ENCODE results near the gene DRD4. TPM values are rescaled to one million over a fixed set of nuclear protein-coding genes. Genes with fewer than 3 reads are reported as not detected.

DRD4 gene
- polyA plus RNA-seq, 3 donors = 0.13 TPM; not detected in 2

DNA sequence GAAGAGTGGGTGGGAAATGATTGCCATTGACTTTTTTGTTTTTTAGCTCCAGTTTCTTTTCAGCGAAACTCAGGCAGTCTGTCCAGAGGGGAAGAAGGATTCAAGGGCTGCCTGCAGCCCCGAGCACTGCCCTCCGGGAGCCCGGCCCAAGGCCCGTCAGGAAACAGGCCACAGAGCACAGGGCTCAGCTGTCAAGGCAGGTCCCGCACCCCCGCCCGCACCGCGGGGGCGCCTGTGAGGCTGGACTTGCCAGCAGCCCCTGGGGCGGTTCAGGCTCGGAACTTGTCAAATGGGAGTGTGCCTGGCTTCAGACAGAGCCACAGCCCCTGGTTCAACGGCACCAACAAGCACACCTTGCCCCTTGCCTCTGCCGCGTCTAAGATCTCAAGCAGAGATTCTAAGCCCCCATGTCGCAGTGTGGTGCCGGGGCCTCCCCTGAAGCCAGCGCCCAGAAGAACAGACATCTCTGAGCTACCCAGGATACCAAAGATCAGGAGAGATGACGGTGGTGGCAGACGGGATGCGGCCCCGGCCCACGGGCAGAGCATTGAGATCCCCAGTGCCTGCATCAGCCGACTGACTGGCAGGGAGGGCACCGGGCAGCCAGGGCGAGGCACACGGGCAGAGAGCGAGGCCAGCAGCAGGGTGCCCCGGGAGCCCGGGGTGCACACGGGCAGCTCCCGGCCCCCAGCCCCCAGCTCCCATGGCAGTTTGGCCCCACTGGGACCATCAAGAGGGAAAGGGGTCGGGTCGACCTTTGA lies 29.9 kb upstream of the DRD4 start:
- H3K27ac Mint-ChIP-seq = peak overlapping the region in 2 of 7 donors; percentile 15 to 16
- no peaks in the 10 kb centered on the region for H3K79me2 ChIP-seq (ENCODE audit: insufficient read depth, low read length)
- WGBS (ENCODE audit: insufficient coverage) = 95% methylated on average over 35 of the region's 35 CpGs
- no peak overlapping the region for H3K4me3 ChIP-seq (replicated peaks in 1 of 3; ENCODE audit: low read depth in 2 of 3, low read length in 3 of 3)
- peaks cover 39% of the 10 kb centered on the region for H4K20me1 ChIP-seq (ENCODE audit: insufficient read depth, low read length)
- no peak overlapping the region for H3K4me3 Mint-ChIP-seq
- H3K4me1 Mint-ChIP-seq = peaks cover under 1% of the 10 kb centered on the region
- peaks cover 91 to 99% of the 10 kb centered on the region in 2 donors for H3K36me3 ChIP-seq (replicated peaks in 1 of 2; ENCODE audit: control insufficient read depth in 1 of 2, insufficient read depth in 2 of 2, low read length in 2 of 2)
- no peak overlapping the region for H3K27ac ChIP-seq (ENCODE audit: low read depth in 1 of 2, low read length in 2 of 2)
- no peak overlapping the region for H2AFZ ChIP-seq (ENCODE audit: insufficient read depth, low read depth, low read length, poor library complexity, severe bottlenecking)
- DNase-seq = no peak
- no peaks in the 10 kb centered on the region for H3K9me3 ChIP-seq (replicated peaks in 1 of 2; ENCODE audit: control insufficient read depth in 1 of 2, insufficient read depth in 1 of 2, low read length in 2 of 2)
- peaks cover 0 to 2% (median 0%) of the 10 kb centered on the region in 3 donors for H3K27me3 Mint-ChIP-seq (ENCODE audit: low read depth in 3 of 3)
- intact Hi-C loops (cut with micrococcal nuclease) = no loop called here
- TF ChIP-seq, protein P1, sequence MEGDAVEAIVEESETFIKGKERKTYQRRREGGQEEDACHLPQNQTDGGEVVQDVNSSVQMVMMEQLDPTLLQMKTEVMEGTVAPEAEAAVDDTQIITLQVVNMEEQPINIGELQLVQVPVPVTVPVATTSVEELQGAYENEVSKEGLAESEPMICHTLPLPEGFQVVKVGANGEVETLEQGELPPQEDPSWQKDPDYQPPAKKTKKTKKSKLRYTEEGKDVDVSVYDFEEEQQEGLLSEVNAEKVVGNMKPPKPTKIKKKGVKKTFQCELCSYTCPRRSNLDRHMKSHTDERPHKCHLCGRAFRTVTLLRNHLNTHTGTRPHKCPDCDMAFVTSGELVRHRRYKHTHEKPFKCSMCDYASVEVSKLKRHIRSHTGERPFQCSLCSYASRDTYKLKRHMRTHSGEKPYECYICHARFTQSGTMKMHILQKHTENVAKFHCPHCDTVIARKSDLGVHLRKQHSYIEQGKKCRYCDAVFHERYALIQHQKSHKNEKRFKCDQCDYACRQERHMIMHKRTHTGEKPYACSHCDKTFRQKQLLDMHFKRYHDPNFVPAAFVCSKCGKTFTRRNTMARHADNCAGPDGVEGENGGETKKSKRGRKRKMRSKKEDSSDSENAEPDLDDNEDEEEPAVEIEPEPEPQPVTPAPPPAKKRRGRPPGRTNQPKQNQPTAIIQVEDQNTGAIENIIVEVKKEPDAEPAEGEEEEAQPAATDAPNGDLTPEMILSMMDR (IDR thresholded peaks at IDR 0.05) = no peak
- no peaks in the 10 kb centered on the region for H3K9me3 Mint-ChIP-seq
- H3K9ac ChIP-seq (ENCODE audit: insufficient read depth, low read length, poor library complexity, severe bottlenecking) = no peak overlapping the region
- H3K4me1 ChIP-seq (ENCODE audit: control insufficient read depth in 1 of 2, insufficient read depth in 2 of 2, low read length in 2 of 2) = no peaks in the 10 kb centered on the region
- peaks cover 68 to 91% of the 10 kb centered on the region in 2 donors for H3K36me3 Mint-ChIP-seq
- H3K4me2 ChIP-seq (replicated peaks; ENCODE audit: extremely low read depth, low read length, poor library complexity, severe bottlenecking) = no peak overlapping the region
- no peaks in the 10 kb centered on the region for H3K27me3 ChIP-seq (ENCODE audit: control insufficient read depth in 2 of 2, insufficient read depth in 2 of 2, low read length in 2 of 2)

DNA sequence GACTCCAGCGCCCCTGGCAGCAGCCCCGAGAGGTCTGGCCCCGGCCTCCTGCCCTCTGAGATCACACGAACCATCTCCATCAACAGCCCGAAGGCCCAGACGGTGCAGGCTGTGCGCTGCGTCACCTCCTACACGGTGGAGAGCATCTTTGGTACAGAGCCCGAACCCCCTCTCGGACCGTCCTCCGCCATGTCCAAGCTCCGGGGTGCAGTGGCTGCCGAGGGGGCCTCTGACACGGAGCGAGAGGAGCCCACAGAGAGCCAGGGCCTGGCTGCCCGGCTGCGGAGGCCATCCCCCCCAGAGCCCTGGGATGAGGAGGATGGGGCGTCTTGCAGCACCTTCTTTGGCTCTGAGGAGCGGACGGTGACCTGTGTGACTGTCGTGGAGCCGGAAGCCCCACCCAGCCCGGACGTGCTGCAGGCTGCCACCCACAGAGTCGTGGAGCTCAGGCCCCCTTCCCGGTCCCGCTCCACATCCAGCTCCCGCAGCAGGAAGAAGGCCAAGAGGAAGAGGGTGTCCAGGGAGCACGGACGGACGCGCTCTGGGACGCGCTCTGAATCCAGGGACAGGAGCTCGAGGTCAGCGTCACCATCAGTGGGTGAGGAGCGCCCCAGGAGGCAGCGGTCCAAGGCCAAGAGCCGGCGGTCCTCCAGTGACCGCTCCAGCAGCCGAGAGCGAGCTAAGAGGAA lies 29.0 kb upstream of the DRD4 start:
- H3K27me3 ChIP-seq (ENCODE audit: control insufficient read depth in 2 of 2, insufficient read depth in 2 of 2, low read length in 2 of 2) = no peaks in the 10 kb centered on the region
- WGBS (ENCODE audit: insufficient coverage) = 97% methylated on average over 45 of the region's 45 CpGs
- peaks cover 5% of the 10 kb centered on the region for H3K4me1 Mint-ChIP-seq
- no peak overlapping the region for H2AFZ ChIP-seq (ENCODE audit: insufficient read depth, low read depth, low read length, poor library complexity, severe bottlenecking)
- intact Hi-C loops (cut with micrococcal nuclease) = no loop called here
- peaks cover 69 to 91% of the 10 kb centered on the region in 2 donors for H3K36me3 Mint-ChIP-seq
- H3K4me1 ChIP-seq (ENCODE audit: control insufficient read depth in 1 of 2, insufficient read depth in 2 of 2, low read length in 2 of 2) = peaks cover 4% of the 10 kb centered on the region in 2 donors
- peaks cover 4% of the 10 kb centered on the region for H3K79me2 ChIP-seq (ENCODE audit: insufficient read depth, low read length)
- peak overlapping the region in 2 of 7 donors; percentile 56 to 63 for H3K27ac Mint-ChIP-seq
- H3K36me3 ChIP-seq (replicated peaks in 1 of 2; ENCODE audit: control insufficient read depth in 1 of 2, insufficient read depth in 2 of 2, low read length in 2 of 2) = peaks cover 94 to 99% of the 10 kb centered on the region in 2 donors
- peaks cover 44% of the 10 kb centered on the region for H4K20me1 ChIP-seq (ENCODE audit: insufficient read depth, low read length)
- no peak overlapping the region for H3K4me2 ChIP-seq (replicated peaks; ENCODE audit: extremely low read depth, low read length, poor library complexity, severe bottlenecking)
- no peak overlapping the region for H3K4me3 ChIP-seq (replicated peaks in 1 of 3; ENCODE audit: low read depth in 2 of 3, low read length in 3 of 3)
- H3K27ac ChIP-seq (ENCODE audit: low read depth in 1 of 2, low read length in 2 of 2) = no peak overlapping the region
- no peak overlapping the region for H3K9ac ChIP-seq (ENCODE audit: insufficient read depth, low read length, poor library complexity, severe bottlenecking)
- no peaks in the 10 kb centered on the region for H3K9me3 ChIP-seq (replicated peaks in 1 of 2; ENCODE audit: control insufficient read depth in 1 of 2, insufficient read depth in 1 of 2, low read length in 2 of 2)
- DNase-seq = no peak
- TF ChIP-seq, protein P1 (IDR thresholded peaks at IDR 0.05) = no peak
- no peak overlapping the region for H3K4me3 Mint-ChIP-seq
- no peaks in the 10 kb centered on the region for H3K27me3 Mint-ChIP-seq (ENCODE audit: low read depth in 3 of 3)
- no peaks in the 10 kb centered on the region for H3K9me3 Mint-ChIP-seq
